SK-N-SH (cell line): ENCODE data around the gene YOD1. TPM values are rescaled to one million over a fixed set of nuclear protein-coding genes. Genes with fewer than 3 reads are reported as not detected.

Experiments
- CTCF ChIA-PET: fragments of 300-600, 350-600 bp; formaldehyde crosslinking; extraction: SDS; loops from one replicate; lab custom pipeline; 2021; lab: Yijun Ruan, JAX
- POLR2A ChIA-PET: fragments of 350-600 bp; sonication (Branson Sonifier 250); formaldehyde crosslinking; extraction: SDS; loops from one replicate; lab custom pipeline; 2020; ENCODE audit warnings: antibody characterized with exemption, inconsistent platforms; lab: Yijun Ruan, JAX
- DNase-seq: peaks from one replicate; pipeline ENCODE4 v3.0.0; 2012
- H2AFZ ChIP-seq: fragments of 200-600 bp; sonication (generic); 2 replicates; pipeline ENCODE4 v1.8.1; 2016; ENCODE audit warnings: antibody characterized with exemption, mild to moderate bottlenecking, low read depth
- H3F3A ChIP-seq: fragments of 200-600 bp; sonication (generic); replicated peaks from 2 replicates; pipeline ENCODE3; 2016; ENCODE audit warnings: antibody characterized with exemption, mild to moderate bottlenecking; ENCODE audit not compliant: insufficient read depth
- H3K27ac ChIP-seq, 2 experiments: fragments of 200-500 bp in 1 of 2; fragments of 200-600 bp in 1 of 2; sonication (Bioruptor generic) in 1 of 2; sonication (generic), shearing (Covaris generic) in 1 of 2; 2 replicates each; pipeline versions ENCODE4 v1.5.1 to v1.6.1; 2014 to 2016; ENCODE audit warnings: low read depth in 2 of 2, inconsistent platforms in 1 of 2, low read length in 1 of 2, mild to moderate bottlenecking in 1 of 2, mixed read lengths in 1 of 2
- H3K27me3 ChIP-seq: fragments of 200-600 bp; sonication (generic), shearing (Covaris generic); 2 replicates; pipeline ENCODE4 v1.6.1; 2016; ENCODE audit warnings: mixed run types; ENCODE audit not compliant: insufficient read depth
- H3K36me3 ChIP-seq, 2 experiments: fragments of 200-500 bp in 1 of 2; fragments of 200-600 bp in 1 of 2; sonication (Bioruptor generic) in 1 of 2; sonication (generic) in 1 of 2; replicated peaks in 1 of 2; 2 replicates each; pipeline versions ENCODE3 to v1.5.1; 2014 to 2016; ENCODE audit warnings: low read length in 1 of 2, mild to moderate bottlenecking in 1 of 2; ENCODE audit not compliant: insufficient read depth in 2 of 2, control insufficient read depth in 1 of 2
- H3K4me1 ChIP-seq, 2 experiments: fragments of 200-500 bp in 1 of 2; fragments of 200-600 bp in 1 of 2; sonication (Bioruptor generic) in 1 of 2; sonication (generic), shearing (Covaris generic) in 1 of 2; 2 replicates each; pipeline versions ENCODE4 v1.5.1 to v1.6.1; 2014 to 2016; ENCODE audit warnings: low read depth in 1 of 2, low read length in 1 of 2, mixed run types in 1 of 2; ENCODE audit not compliant: insufficient read depth in 2 of 2, control insufficient read depth in 1 of 2
- H3K4me2 ChIP-seq: fragments of 200-600 bp; sonication (generic), shearing (Covaris generic); 2 replicates; pipeline ENCODE4 v1.6.1; 2017; ENCODE audit warnings: mixed run types
- H3K4me3 ChIP-seq, 2 experiments: fragments of 200-500 bp in 1 of 2; fragments of 200-600 bp in 1 of 2; sonication (Bioruptor generic) in 1 of 2; sonication (generic), shearing (Covaris generic) in 1 of 2; 2 replicates each; pipeline versions ENCODE4 v1.5.1 to v1.8.1; 2014 to 2016; ENCODE audit warnings: low read depth in 2 of 2, inconsistent platforms in 1 of 2, low read length in 1 of 2, mild to moderate bottlenecking in 1 of 2, mixed read lengths in 1 of 2, moderate library complexity in 1 of 2
- H3K79me2 ChIP-seq: fragments of 200-600 bp; sonication (generic); 2 replicates; pipeline ENCODE4 v1.8.1; 2017; ENCODE audit warnings: mild to moderate bottlenecking; ENCODE audit not compliant: insufficient read depth
- H3K9ac ChIP-seq: fragments of 200-600 bp; sonication (generic); 2 replicates; pipeline ENCODE4 v1.6.1; 2017; ENCODE audit warnings: mixed run types
- H3K9me2 ChIP-seq: fragments of 200-600 bp; sonication (generic); 2 replicates; pipeline ENCODE4 v1.6.1; 2017; ENCODE audit warnings: mixed run types
- H3K9me3 ChIP-seq: fragments of 200-600 bp; sonication (generic); 2 replicates; pipeline ENCODE4 v1.6.1; 2017; ENCODE audit warnings: mixed run types, mild to moderate bottlenecking, moderate library complexity
- H4K20me1 ChIP-seq: fragments of 200-600 bp; sonication (generic); 2 replicates; pipeline ENCODE4 v1.6.1; 2017; ENCODE audit warnings: mild to moderate bottlenecking, mixed run types; ENCODE audit not compliant: insufficient read depth
- CTCF ChIP-seq: fragments of 200-600 bp; sonication (generic); IDR thresholded peaks from 2 replicates; pipeline ENCODE4 v1.6.1; 2017; ENCODE audit warnings: antibody characterized with exemption, mild to moderate bottlenecking, moderate library complexity
- EZH2phosphoT487 ChIP-seq: fragments of 200-600 bp; sonication (generic); IDR thresholded peaks from 2 replicates; pipeline ENCODE4 v1.6.1; 2017; ENCODE audit warnings: low read depth, mixed run types, mild to moderate bottlenecking, antibody characterized with exemption, moderate library complexity, borderline replicate concordance
- FOSL2 ChIP-seq: IDR thresholded peaks from 2 replicates; pipeline ENCODE4 v1.4.0; 2012; ENCODE audit warnings: low read depth, mild to moderate bottlenecking, moderate library complexity, borderline replicate concordance
- FOXM1 ChIP-seq: IDR thresholded peaks from 2 replicates; pipeline ENCODE4 v1.4.0; 2012; ENCODE audit warnings: low read depth, mild to moderate bottlenecking
- GABPA ChIP-seq: IDR thresholded peaks from 2 replicates; pipeline ENCODE4 v1.4.0; 2012; ENCODE audit warnings: low read depth, mild to moderate bottlenecking
- JUND ChIP-seq: IDR thresholded peaks from 2 replicates; pipeline ENCODE4 v1.4.0; 2012
- MAX ChIP-seq: IDR thresholded peaks from 2 replicates; pipeline ENCODE4 v1.4.0; 2012; ENCODE audit warnings: low read depth
- MEF2A ChIP-seq: IDR thresholded peaks from 2 replicates; pipeline ENCODE4 v1.4.0; 2012; ENCODE audit warnings: low read depth, borderline replicate concordance
- MXI1 ChIP-seq: IDR thresholded peaks from 2 replicates; pipeline ENCODE4 v1.6.1; 2012; ENCODE audit warnings: mild to moderate bottlenecking, low read depth, low read length, improper control_type of control experiment
- NFIC ChIP-seq: IDR thresholded peaks from 2 replicates; pipeline ENCODE4 v1.4.0; 2012; ENCODE audit warnings: borderline replicate concordance
- PBX3 ChIP-seq: IDR thresholded peaks from 2 replicates; pipeline ENCODE4; 2012
- RFX5 ChIP-seq: IDR thresholded peaks from 2 replicates; pipeline ENCODE4 v1.6.1; 2012; ENCODE audit warnings: mild to moderate bottlenecking, improper control_type of control experiment, low read length
- RXRA ChIP-seq: IDR thresholded peaks from 2 replicates; pipeline ENCODE4 v1.4.0; 2012; ENCODE audit warnings: low read depth, mild to moderate bottlenecking, borderline replicate concordance
- TAF1 ChIP-seq: IDR thresholded peaks from 2 replicates; pipeline ENCODE4 v1.6.1; 2012; ENCODE audit warnings: low read depth, mild to moderate bottlenecking, low read length, moderate library complexity, borderline replicate concordance
- USF2 ChIP-seq: fragments of 150-350 bp; IDR thresholded peaks from 2 replicates; pipeline ENCODE4 v1.6.1; 2017; ENCODE audit warnings: antibody characterized with exemption, low read length, low read depth, borderline replicate concordance
- ZBTB33 ChIP-seq: IDR thresholded peaks from 2 replicates; pipeline ENCODE4 v1.4.0; 2012; ENCODE audit warnings: low read depth, borderline replicate concordance
- WGBS: methylation state at CpG from one replicate; pipeline ENCODE4 v1.1.6; 2017; ENCODE audit warnings: low lambda C conversion rate; 5-methylcytosine and 5-hydroxymethylcytosine counted together
- polyA plus RNA-seq, 3 experiments: library from polyadenylated mRNA; depleted of rRNA; stranded (reverse); fragments of >200 nt; gene quantifications; 2 replicates each; pipeline ENCODE4 v1.2.3, GENCODE V29; 2012

YOD1 gene
- polyA plus RNA-seq, 1 of the 3 experiments (the other 2 are of a cell fraction): 0.79 TPM

GRCh38 chr1:207088161-207088560 lies 37.2 kb upstream of the YOD1 start:
- no peaks in the 10 kb centered on the region for H4K20me1 ChIP-seq
- no peak overlapping the region for H3K27ac ChIP-seq
- WGBS: 12% methylated on average over 2 of the region's 2 CpGs
- ChIA-PET CTCF (interaction anchor here (1.9 to 4.4 kb wide), 3 partner anchors 9 to 412 kb away, joined by 9 to 18 read pairs (median 9); no protein-coding TSS in a partner anchor), POLR2A (no interaction called here)
- no peaks in the 10 kb centered on the region for H3K9me2 ChIP-seq
- no peak overlapping the region for H2AFZ ChIP-seq
- DNase-seq: no peak
- H3K9me3 ChIP-seq: no peaks in the 10 kb centered on the region
- no peak overlapping the region for H3K4me3 ChIP-seq
- no peak overlapping the region for H3K4me2 ChIP-seq
- no peak for TF ChIP-seq TAF1
- TF ChIP-seq FOSL2: no peak
- no peak for TF ChIP-seq CTCF
- TF ChIP-seq RXRA: no peak
- no peak for TF ChIP-seq FOXM1
- no peak for TF ChIP-seq RFX5
- TF ChIP-seq PBX3: no peak
- no peak for TF ChIP-seq ZBTB33
- no peak for TF ChIP-seq MXI1
- no peak for TF ChIP-seq JUND
- TF ChIP-seq MEF2A: no peak
- TF ChIP-seq MAX: no peak
- no peak for TF ChIP-seq USF2
- no peak for TF ChIP-seq NFIC
- TF ChIP-seq GABPA: no peak
- TF ChIP-seq EZH2phosphoT487: no peak
- no peaks in the 10 kb centered on the region for H3K36me3 ChIP-seq
- H3F3A ChIP-seq: peaks cover 3% of the 10 kb centered on the region
- no peaks in the 10 kb centered on the region for H3K4me1 ChIP-seq
- H3K9ac ChIP-seq: no peak overlapping the region
- peaks cover 27% of the 10 kb centered on the region; the same call in 1 of the 2 replicates for H3K27me3 ChIP-seq
- no peaks in the 10 kb centered on the region for H3K79me2 ChIP-seq
